ENCODE results near the gene ADRA2B. TPM values are rescaled to one million over a fixed set of nuclear protein-coding genes. Genes with fewer than 3 reads are reported as not detected.
"Not testable (repeated sequence)": the region's sequence is repeated elsewhere in the genome, so short reads cannot be mapped to it uniquely, and the experiment has no call there.

The ADRA2B gene
- total and polyA plus RNA-seq, 12 donors: 0.95 to 12.9 (median 3.3) TPM

DNA sequence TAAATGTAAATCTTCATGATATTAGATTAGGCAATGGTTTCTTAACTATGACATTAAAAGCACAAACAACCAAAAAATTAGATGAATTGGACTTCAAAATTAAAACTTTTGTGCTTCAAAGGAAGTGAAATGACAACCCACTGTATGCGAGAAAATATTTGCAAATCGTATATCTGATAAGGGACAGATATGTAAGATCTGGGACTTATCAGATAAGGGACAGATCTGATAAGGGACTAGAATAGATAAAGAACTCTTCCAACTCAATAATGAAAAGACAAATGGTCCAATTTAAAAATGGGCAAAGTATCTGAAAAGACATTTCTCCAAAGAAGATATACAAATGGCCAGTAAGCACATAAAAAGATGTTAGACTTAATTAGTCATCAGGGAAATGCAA lies 29.2 kb downstream of the ADRA2B start:
- TF ChIP-seq POLR2A (IDR thresholded peaks at IDR 0.05): no peak
- TF ChIP-seq, protein P1, sequence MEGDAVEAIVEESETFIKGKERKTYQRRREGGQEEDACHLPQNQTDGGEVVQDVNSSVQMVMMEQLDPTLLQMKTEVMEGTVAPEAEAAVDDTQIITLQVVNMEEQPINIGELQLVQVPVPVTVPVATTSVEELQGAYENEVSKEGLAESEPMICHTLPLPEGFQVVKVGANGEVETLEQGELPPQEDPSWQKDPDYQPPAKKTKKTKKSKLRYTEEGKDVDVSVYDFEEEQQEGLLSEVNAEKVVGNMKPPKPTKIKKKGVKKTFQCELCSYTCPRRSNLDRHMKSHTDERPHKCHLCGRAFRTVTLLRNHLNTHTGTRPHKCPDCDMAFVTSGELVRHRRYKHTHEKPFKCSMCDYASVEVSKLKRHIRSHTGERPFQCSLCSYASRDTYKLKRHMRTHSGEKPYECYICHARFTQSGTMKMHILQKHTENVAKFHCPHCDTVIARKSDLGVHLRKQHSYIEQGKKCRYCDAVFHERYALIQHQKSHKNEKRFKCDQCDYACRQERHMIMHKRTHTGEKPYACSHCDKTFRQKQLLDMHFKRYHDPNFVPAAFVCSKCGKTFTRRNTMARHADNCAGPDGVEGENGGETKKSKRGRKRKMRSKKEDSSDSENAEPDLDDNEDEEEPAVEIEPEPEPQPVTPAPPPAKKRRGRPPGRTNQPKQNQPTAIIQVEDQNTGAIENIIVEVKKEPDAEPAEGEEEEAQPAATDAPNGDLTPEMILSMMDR (IDR thresholded peaks at IDR 0.05): no peak
- H3K9me3 ChIP-seq (replicated peaks in 1 of 3): no peaks in the 10 kb centered on the region
- H3K27ac ChIP-seq: no peak overlapping the region
- 26 to 43% (median 34%) methylated on average over 2 of the region's 2 CpGs for WGBS, 4 donors
- no peak overlapping the region for H3K4me3 ChIP-seq
- H3K4me1 ChIP-seq (replicated peaks in 1 of 2): no peaks in the 10 kb centered on the region
- intact Hi-C loops (cut with DNase I): no loop called here
- H3K27me3 ChIP-seq: peaks cover 3% of the 10 kb centered on the region
- no peaks in the 10 kb centered on the region for H3K36me3 ChIP-seq (replicated peaks in 1 of 2)
- no peak for DNase-seq

DNA sequence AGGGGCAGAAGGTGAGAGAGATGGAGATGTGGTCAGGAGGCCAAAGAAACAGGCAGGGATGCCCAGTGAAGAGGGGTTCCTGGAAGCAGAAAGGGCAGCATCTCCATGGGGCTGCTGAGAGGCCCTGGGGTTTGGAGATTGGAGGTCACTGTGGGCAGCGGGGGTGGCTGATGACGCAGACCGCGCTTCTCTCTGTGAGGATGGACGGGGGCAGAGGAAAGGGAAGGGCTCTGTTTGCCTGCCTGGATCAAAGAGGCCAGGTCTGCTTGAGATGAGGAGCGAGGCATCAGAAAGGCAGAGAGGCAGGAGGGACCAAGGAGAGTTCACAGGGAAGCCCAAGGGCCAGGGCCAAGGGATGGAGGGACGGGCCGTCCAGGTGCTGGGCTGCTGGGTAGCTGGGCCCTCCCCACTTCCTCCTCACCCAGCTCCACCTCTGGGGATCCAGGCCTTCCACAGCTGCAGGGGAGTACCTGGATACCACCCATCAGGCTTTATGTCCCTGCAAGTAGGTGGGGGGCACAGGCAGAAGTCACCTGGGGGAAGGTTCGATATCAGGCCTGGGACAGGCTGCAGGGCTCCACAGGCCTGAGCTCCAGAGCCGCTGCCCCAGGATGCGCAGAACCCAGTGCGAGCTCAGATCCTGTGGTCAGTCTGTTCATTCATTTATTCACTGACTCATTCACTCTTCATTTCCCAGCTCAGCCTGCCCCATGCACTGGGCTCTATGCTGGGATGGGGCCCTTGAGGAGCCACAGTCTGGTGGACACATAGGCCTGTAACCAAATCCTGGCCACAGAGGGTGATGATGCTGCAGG lies 30.6 kb downstream of the ADRA2B start:
- intact Hi-C loops (cut with DNase I): no loop called here
- no peak for TF ChIP-seq POLR2A (IDR thresholded peaks at IDR 0.05)
- TF ChIP-seq, protein P1 (IDR thresholded peaks at IDR 0.05): no peak
- no peaks in the 10 kb centered on the region for H3K36me3 ChIP-seq (replicated peaks in 1 of 2)
- WGBS, 4 donors: 90 to 97% (median 95%) methylated on average over 6 to 12 of the region's 12 CpGs
- no peaks in the 10 kb centered on the region for H3K9me3 ChIP-seq (replicated peaks in 1 of 3)
- no peak overlapping the region for H3K27ac ChIP-seq
- DNase-seq: peak in 1 of 7 donors; percentile 29
- no peaks in the 10 kb centered on the region for H3K4me1 ChIP-seq (replicated peaks in 1 of 2)
- no peak overlapping the region for H3K4me3 ChIP-seq
- H3K27me3 ChIP-seq: peaks cover 8% of the 10 kb centered on the region

DNA sequence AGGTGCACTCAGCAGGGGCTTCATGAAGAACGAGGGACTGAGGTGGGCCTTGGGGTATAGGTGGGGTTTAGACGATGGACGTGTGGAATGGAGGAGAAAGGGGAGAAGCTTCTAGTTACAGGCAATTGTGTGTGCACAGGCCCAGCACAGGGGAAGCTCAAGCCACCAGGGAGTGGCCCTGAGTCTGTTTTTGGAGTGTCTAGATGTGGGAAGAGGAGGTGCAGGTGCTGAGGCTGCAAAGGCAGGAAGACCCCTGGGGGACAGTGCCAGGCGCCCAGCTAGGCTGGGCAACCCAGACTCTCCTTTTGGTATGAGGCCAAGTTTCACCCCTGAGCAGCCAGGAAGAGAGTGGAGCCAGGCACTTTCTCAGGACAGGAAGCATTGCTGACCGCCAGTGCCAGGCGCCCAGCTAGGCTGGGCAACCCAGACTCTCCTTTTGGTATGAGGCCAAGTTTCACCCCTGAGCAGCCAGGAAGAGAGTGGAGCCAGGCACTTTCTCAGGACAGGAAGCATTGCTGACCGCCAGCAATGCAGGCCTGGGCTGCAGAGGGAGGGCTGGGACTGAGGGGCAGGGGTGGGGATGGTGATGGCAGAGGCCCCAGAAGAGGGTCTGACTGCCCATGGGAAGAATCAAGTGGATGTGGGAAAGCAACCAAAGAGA lies 31.4 kb downstream of the ADRA2B start:
- 66 to 70% (median 67%) methylated on average over 4 to 7 of the region's 7 CpGs for WGBS, 4 donors
- H3K4me1 ChIP-seq (replicated peaks in 1 of 2); intact Hi-C loops (cut with DNase I); H3K4me3 ChIP-seq; H3K36me3 ChIP-seq (replicated peaks in 1 of 2); H3K27ac ChIP-seq; H3K9me3 ChIP-seq (replicated peaks in 1 of 3): not testable (repeated sequence)
- peaks cover 16% of the 10 kb centered on the region for H3K27me3 ChIP-seq
- peak in 1 of 7 donors; percentile 9 for DNase-seq

DNA sequence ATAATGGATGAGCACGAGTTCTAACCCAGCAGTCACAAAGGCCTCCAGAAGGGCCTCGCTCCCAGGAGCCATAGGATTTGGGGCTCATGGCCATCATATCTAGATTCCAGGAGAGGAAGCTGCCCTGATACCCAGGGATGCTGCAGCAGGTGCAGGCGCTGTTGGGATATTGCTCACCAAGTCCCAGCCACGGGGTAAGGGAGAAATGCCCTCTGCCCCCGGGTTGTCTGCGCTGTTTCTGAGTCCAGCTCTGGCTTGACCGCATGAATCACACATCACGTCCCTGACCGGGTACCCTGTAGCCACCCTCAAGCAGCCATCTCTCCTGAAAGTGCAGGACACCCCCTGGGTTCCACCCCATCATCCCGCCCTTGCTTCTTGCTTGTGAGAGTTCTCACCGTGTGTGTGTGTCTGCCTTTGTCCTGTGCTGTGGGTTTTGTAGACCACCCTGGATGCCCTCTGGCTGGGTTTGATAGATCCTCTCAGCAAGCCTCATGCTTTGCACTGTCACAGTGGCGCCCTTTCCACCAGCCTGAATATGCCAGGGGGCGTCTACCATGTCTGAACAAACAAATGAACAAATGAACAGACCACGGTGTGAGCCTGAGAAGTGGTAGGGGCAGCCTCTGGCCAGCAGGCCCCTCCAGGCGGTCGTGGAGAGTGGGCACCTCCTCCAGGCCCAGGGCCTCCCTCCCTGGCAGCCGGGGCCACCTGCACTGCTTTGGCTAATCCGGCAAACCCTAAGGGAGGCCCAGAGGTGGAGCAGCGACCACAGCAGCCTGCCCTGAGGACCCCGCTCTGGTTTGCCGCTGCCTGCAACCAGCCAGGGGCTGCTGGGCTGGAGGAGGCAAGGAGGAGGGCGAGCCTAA lies 32.1 kb downstream of the ADRA2B start:
- Histone ChIP-seq H3K27ac (peak overlapping the region in 1 of 5 donors; percentile 15), H3K9me3 (replicated peaks in 1 of 3) (no peaks in the 10 kb centered on the region), H3K36me3 (replicated peaks in 1 of 2) (no peaks in the 10 kb centered on the region), H3K27me3 (peaks cover 17% of the 10 kb centered on the region), H3K4me3 (no peak overlapping the region), H3K4me1 (replicated peaks in 1 of 2) (no peaks in the 10 kb centered on the region)
- peak in 2 of 7 donors; percentile 13 to 41 for DNase-seq
- intact Hi-C loops (cut with DNase I): no loop called here
- 70 to 87% (median 82%) methylated on average over 16 to 22 of the region's 22 CpGs for WGBS, 4 donors
- no peak for TF ChIP-seq POLR2A (IDR thresholded peaks at IDR 0.05)
- TF ChIP-seq, protein P1 (IDR thresholded peaks at IDR 0.05): no peak
